ENCODE measurements around the gene OR8B8.

- TF ChIP-seq EZH2phosphoT487 (IDR thresholded peaks at IDR 0.05; ENCODE audit: borderline replicate concordance, low read depth, low read length): no peak
- no peak for TF ChIP-seq CTCF (conservative IDR thresholded peaks at IDR 0.05; ENCODE audit: low read length)
These were observed 1.4 kb upstream of the OR8B8 start for GRCh38 chr11:124446916-124447315.

Data from OCI-LY7 (cell line).